Measurements from ENCODE around the gene LIPT2.

DNA sequence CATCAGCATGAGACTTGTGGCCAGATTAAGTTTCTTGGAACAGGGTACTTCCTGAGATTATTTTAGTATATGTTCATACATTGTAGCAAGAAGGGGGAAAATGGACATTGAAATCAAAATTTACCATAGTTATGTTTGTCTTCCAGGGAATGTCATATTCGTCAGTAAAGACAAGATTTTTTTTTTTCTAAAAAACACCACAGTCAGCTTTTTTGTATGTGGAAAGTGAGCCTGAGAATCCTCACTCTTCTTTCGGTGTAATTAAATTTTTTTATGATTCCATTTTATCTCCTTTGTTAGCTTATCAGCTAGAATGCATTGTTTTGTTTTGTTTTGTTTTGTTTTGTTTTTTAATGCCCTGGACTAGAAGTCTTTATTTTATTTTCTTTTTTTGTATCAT, 31.5 kb upstream of the LIPT2 start:
- TF ChIP-seq, protein P1, sequence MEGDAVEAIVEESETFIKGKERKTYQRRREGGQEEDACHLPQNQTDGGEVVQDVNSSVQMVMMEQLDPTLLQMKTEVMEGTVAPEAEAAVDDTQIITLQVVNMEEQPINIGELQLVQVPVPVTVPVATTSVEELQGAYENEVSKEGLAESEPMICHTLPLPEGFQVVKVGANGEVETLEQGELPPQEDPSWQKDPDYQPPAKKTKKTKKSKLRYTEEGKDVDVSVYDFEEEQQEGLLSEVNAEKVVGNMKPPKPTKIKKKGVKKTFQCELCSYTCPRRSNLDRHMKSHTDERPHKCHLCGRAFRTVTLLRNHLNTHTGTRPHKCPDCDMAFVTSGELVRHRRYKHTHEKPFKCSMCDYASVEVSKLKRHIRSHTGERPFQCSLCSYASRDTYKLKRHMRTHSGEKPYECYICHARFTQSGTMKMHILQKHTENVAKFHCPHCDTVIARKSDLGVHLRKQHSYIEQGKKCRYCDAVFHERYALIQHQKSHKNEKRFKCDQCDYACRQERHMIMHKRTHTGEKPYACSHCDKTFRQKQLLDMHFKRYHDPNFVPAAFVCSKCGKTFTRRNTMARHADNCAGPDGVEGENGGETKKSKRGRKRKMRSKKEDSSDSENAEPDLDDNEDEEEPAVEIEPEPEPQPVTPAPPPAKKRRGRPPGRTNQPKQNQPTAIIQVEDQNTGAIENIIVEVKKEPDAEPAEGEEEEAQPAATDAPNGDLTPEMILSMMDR (IDR thresholded peaks at IDR 0.05), result no peak
- TF ChIP-seq TEAD4 (CRISPR knock-in tag; IDR thresholded peaks at IDR 0.05), result no peak
- TF ChIP-seq, protein P2, sequence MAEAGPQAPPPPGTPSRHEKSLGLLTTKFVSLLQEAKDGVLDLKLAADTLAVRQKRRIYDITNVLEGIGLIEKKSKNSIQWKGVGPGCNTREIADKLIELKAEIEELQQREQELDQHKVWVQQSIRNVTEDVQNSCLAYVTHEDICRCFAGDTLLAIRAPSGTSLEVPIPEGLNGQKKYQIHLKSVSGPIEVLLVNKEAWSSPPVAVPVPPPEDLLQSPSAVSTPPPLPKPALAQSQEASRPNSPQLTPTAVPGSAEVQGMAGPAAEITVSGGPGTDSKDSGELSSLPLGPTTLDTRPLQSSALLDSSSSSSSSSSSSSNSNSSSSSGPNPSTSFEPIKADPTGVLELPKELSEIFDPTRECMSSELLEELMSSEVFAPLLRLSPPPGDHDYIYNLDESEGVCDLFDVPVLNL (CRISPR knock-in tag; IDR thresholded peaks at IDR 0.05; ENCODE audit: borderline replicate concordance, low read depth), result no peak
- TF ChIP-seq, protein P3, sequence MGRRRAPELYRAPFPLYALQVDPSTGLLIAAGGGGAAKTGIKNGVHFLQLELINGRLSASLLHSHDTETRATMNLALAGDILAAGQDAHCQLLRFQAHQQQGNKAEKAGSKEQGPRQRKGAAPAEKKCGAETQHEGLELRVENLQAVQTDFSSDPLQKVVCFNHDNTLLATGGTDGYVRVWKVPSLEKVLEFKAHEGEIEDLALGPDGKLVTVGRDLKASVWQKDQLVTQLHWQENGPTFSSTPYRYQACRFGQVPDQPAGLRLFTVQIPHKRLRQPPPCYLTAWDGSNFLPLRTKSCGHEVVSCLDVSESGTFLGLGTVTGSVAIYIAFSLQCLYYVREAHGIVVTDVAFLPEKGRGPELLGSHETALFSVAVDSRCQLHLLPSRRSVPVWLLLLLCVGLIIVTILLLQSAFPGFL (CRISPR knock-in tag; IDR thresholded peaks at IDR 0.05; ENCODE audit: borderline replicate concordance), result no peak
- TF ChIP-seq, protein P4, sequence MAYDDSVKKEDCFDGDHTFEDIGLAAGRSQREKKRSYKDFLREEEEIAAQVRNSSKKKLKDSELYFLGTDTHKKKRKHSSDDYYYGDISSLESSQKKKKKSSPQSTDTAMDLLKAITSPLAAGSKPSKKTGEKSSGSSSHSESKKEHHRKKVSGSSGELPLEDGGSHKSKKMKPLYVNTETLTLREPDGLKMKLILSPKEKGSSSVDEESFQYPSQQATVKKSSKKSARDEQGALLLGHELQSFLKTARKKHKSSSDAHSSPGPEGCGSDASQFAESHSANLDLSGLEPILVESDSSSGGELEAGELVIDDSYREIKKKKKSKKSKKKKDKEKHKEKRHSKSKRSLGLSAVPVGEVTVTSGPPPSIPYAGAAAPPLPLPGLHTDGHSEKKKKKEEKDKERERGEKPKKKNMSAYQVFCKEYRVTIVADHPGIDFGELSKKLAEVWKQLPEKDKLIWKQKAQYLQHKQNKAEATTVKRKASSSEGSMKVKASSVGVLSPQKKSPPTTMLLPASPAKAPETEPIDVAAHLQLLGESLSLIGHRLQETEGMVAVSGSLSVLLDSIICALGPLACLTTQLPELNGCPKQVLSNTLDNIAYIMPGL (CRISPR knock-in tag; IDR thresholded peaks at IDR 0.05), result no peak
